ENCODE measurements around the gene CPNE7.

The CPNE7 gene

DNA sequence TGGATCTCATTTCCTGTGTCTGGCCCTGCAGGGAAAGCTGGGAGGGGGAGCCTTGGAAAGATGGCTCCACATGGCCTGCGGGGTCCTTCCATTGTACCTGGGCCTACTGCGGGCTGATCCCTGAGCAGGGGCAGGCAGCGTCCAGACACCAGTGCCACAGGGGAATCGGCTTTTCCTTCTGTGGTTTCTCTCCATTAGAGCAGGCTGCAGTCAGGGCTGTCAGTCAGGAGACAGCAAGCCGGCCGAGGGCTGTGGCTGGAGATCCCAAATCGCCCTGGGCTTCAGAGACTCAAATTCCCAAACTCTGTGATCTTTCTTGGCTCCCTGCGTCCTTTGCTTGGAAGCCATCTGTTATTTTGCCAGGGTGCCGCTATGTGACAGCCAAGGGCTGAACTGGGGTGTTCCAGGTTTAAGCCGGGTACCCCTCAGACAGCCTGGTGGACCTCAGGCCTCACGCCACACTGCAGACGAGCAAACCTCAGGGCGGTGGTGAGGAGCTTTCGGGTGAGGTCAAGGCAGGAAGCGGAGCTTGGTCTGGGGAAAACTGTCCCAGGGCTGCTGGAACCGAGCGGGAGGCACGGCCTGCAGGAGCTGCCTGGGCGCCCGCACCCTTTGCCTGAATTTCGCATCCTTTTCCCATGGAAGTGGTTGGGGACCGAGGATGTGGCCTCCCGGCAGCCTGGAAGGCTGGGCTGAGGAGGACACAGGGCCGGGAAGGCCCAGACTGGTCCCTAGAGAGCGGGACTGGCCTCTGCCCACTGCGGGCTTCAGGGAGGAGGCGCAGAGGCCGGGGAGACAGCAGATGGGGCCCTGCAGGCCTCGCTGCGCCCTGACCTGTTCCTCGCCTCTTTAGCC, 1.5 kb upstream of the CPNE7 start:
- ChIA-PET CTCF (interaction anchor here (0.9 to 1.6 kb wide), 3 partner anchors 27 to 69 kb away, joined by 3 to 8 read pairs (median 3); no protein-coding TSS in a partner anchor), POLR2A (interaction anchor here (0.6 kb wide), 1 partner anchor 67 kb away, joined by 3 read pairs; no protein-coding TSS in a partner anchor)
- TF ChIP-seq, protein P1, sequence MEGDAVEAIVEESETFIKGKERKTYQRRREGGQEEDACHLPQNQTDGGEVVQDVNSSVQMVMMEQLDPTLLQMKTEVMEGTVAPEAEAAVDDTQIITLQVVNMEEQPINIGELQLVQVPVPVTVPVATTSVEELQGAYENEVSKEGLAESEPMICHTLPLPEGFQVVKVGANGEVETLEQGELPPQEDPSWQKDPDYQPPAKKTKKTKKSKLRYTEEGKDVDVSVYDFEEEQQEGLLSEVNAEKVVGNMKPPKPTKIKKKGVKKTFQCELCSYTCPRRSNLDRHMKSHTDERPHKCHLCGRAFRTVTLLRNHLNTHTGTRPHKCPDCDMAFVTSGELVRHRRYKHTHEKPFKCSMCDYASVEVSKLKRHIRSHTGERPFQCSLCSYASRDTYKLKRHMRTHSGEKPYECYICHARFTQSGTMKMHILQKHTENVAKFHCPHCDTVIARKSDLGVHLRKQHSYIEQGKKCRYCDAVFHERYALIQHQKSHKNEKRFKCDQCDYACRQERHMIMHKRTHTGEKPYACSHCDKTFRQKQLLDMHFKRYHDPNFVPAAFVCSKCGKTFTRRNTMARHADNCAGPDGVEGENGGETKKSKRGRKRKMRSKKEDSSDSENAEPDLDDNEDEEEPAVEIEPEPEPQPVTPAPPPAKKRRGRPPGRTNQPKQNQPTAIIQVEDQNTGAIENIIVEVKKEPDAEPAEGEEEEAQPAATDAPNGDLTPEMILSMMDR (IDR thresholded peaks at IDR 0.05; ENCODE audit: insufficient read depth, low read length, missing control alignments), result no peak
- no peak for DNase-seq (ENCODE audit: low read depth, low spot score)
- no peak overlapping the region for H3K4me3 ChIP-seq (ENCODE audit: low read depth, low read length)

DNA sequence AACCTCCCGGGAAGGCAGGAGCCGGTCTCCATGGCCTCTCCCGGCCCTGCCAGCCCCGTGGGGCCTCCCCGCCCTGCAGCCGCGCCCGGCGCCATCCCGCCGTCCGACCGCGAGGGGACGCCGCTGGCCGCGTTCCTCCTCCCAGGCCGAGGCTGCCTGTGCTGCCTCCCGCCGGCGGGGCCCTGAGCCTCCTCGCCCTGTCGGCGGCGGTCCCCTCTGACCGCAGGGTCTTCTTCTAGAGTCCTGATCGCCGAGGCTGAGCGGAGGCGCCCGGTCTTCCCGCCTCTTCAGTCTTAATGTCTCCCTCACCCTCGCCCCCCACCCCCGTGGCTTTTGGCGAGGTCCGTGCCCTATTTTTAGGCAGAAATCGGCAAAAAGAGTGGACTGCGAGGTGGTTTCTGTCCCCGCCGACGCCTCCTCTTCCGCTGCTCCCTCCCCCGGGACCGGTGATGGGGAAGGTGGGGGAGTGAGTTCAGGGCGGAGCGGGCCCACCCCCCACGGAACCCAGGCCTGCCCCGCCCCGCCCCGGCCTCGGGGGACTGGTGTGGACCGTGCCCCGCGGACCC, 794 bp upstream of the CPNE7 start:
- ChIA-PET CTCF (interaction anchor here (0.9 to 2.9 kb wide), 12 partner anchors 12 to 218 kb away, joined by 3 to 34 read pairs (median 4); partner anchors contain the start of genes CHMP1A and SPATA33), POLR2A (interaction anchor here (0.6 kb wide), 1 partner anchor 66 kb away, joined by 3 read pairs; no protein-coding TSS in a partner anchor)
- H3K4me3 ChIP-seq (ENCODE audit: low read depth, low read length), result peak overlapping the region; percentile 43
- no peak for DNase-seq (ENCODE audit: low read depth, low spot score)
- TF ChIP-seq, protein P1 (IDR thresholded peaks at IDR 0.05; ENCODE audit: insufficient read depth, low read length, missing control alignments), result peak; percentile 83

DNA sequence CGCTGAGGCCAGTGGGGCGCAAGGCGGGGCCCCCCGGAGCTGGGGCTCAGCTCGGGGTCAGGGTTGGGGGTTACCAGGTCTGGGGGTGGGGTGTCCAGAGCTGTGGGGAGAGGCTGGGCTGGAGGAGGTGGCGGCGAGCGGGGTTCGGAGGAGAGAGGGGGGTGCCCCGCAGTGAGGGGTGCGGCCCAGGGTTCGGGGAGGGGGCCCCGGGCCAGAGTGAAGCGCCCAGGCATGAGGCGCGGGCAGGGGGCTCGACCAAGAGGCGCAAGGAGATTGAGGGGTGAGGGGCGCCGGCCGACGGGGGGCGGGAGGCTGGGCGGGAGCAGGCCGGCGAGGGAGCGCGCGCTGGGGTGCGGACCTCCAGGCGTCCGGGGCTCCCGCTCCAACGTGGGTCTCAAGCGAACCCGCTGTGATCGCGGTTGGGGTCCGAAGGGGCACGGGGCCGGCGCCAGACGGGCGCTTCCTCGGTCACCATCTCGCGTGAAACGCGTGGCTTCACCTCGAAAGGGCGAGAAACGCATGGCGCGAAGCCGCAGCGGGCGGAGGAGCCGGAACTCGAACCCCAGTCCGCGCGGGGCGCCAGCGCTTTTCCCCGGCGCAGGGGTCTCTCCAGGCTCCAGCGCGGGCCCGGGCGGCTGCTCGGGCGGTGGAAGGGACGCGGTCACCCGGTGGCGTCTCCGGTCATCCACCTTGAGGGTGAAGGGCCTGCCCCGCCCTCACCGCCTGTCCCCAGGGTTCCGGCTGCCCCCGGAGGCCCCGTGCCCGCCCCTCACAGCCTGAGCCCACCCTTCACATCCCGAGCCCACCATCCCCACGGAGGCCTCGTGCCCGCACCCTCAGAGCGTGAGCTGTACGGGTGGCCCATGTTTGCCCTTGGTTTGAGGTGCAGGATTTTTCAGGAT, 846 bp downstream of the CPNE7 start:
- TF ChIP-seq, protein P1 (IDR thresholded peaks at IDR 0.05; ENCODE audit: insufficient read depth, low read length, missing control alignments), result no peak
- CTCF ChIA-PET, result interaction anchor here (0.8 to 2.9 kb wide), 10 partner anchors 7 to 284 kb away, joined by 3 to 34 read pairs (median 5); partner anchors contain the start of genes CHMP1A and SPATA33
- DNase-seq (ENCODE audit: low read depth, low spot score), result no peak
- POLR2A ChIA-PET, result interaction anchor here (1.0 kb wide), 1 partner anchor 11 kb away, joined by 4 read pairs; no protein-coding TSS in a partner anchor
- no peak overlapping the region; the same call in 1 of the 2 replicates for H3K4me3 ChIP-seq (ENCODE audit: low read depth, low read length)

DNA sequence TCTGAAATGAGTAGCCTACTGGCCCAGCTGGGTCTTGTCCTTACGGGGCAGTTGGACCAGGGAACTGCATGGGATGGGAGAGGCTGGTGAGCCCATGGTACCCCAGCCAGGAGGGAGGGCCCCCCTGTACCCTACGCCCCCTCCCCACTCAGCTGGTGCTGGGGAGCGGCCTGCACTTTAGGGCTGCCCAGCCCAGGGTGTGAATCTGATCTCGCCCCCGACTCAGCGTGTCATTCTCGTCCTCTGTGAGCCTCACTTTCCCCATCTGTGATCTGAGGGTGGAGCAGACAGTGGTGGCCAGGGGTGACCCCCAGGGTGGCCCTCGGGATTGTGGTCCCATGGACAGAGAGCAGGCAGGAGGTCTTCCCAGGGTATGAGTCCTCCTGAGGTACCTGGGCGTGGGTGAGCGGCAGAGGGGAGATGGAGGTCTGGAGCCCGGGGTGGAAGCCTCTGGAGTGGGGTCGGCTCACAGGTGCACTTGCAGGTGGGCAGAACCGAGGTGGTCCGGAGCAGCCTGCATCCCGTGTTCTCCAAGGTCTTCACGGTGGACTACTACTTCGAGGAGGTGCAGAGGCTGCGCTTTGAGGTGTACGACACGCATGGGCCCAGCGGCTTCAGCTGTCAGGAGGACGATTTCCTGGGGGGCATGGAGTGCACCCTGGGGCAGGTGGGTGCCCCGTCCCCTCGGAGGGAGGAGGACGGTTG, 1.6 kb downstream of the CPNE7 start:
- TF ChIP-seq, protein P1 (IDR thresholded peaks at IDR 0.05; ENCODE audit: insufficient read depth, low read length, missing control alignments), result no peak
- no peak for DNase-seq (ENCODE audit: low read depth, low spot score)
- CTCF ChIA-PET, result interaction anchor here (0.8 to 2.9 kb wide), 4 partner anchors 12 to 283 kb away, joined by 3 to 34 read pairs (median 8); no protein-coding TSS in a partner anchor
- POLR2A ChIA-PET, result interaction anchor here (1.0 kb wide), 1 partner anchor 11 kb away, joined by 4 read pairs; no protein-coding TSS in a partner anchor
- no peak overlapping the region for H3K4me3 ChIP-seq (ENCODE audit: low read depth, low read length)

DNA sequence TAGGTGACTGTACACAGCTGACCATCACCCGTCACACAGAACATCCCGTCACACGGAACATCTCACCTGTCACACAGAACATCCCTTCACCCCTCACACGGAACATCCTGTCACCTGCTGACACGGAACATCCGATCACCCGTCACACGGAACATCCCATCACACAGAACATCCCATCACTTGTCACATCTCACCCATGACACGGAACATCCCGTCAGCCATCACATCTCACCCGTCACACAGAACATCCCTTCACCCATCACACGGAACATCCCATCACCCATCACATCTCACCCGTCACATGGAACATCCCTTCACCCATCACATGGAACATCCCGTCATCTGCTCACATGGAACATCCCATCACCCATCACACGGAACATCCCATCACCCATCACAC, 3.8 kb downstream of the CPNE7 start:
- ChIA-PET POLR2A (no interaction called here), CTCF (no interaction called here)
- no peak overlapping the region for H3K4me3 ChIP-seq (ENCODE audit: low read depth, low read length)
- TF ChIP-seq, protein P1 (IDR thresholded peaks at IDR 0.05; ENCODE audit: insufficient read depth, low read length, missing control alignments), result no peak
- no peak for DNase-seq (ENCODE audit: low read depth, low spot score)
